MCF 10A (cell line): ENCODE data around the gene ARHGEF17. TPM values are rescaled to one million over a fixed set of nuclear protein-coding genes. Genes with fewer than 3 reads are reported as not detected.

Source experiments
- Bru-seq: library from RNA; stranded (reverse); fragments of 400-500 nt; gene quantifications from one replicate; lab custom pipeline; 2021; lab: Mats Ljungman, UMichigan
- BruChase-seq, 2 experiments: library from RNA; stranded (reverse); fragments of 400-500 nt; gene quantifications; one replicate each; lab custom pipeline; 2021; lab: Mats Ljungman, UMichigan
- BruUV-seq: library from RNA; stranded (reverse); fragments of 400-500 nt; replicated peaks from 2 replicates; lab custom pipeline; 2021; lab: Mats Ljungman, UMichigan
- CTCF ChIA-PET: fragments of 300-600 bp; sonication (Branson Sonifier 250); formaldehyde crosslinking; extraction: SDS; loops from one replicate; lab custom pipeline; 2021; ENCODE audit warnings: antibody characterized with exemption, inconsistent platforms; lab: Yijun Ruan, JAX
- POLR2A ChIA-PET: fragments of 300-600, 350-650 bp; sonication (Branson Sonifier 250); formaldehyde crosslinking; extraction: SDS; loops from one replicate; lab custom pipeline; 2020; ENCODE audit warnings: antibody characterized with exemption, inconsistent platforms; lab: Yijun Ruan, JAX
- DNase-seq: peaks from one replicate; pipeline ENCODE4 v3.0.0-alpha.2; 2018; ENCODE audit not compliant: unreplicated experiment
- H3K27ac Mint-ChIP-seq: one replicate; pipeline ENCODE4 v1.8.0; 2022; ENCODE audit warnings: mild to moderate bottlenecking, low read depth, mixed read lengths; ENCODE audit not compliant: unreplicated experiment
- H3K27me3 Mint-ChIP-seq: one replicate; pipeline ENCODE4 v1.8.0; 2022; ENCODE audit warnings: mixed read lengths; ENCODE audit not compliant: insufficient read depth, unreplicated experiment
- H3K36me3 Mint-ChIP-seq: one replicate; pipeline ENCODE4 v1.8.0; 2022; ENCODE audit warnings: mild to moderate bottlenecking, moderate library complexity, mixed read lengths; ENCODE audit not compliant: insufficient read depth, unreplicated experiment
- H3K4me1 Mint-ChIP-seq: one replicate; pipeline ENCODE4 v1.8.0; 2022; ENCODE audit warnings: mixed read lengths; ENCODE audit not compliant: insufficient read depth, unreplicated experiment
- H3K4me3 Mint-ChIP-seq: one replicate; pipeline ENCODE4 v1.8.0; 2022; ENCODE audit warnings: mild to moderate bottlenecking, moderate library complexity, mixed read lengths; ENCODE audit not compliant: unreplicated experiment
- H3K9me3 Mint-ChIP-seq: one replicate; pipeline ENCODE4 v1.8.0; 2022; ENCODE audit warnings: mixed read lengths; ENCODE audit not compliant: unreplicated experiment
- CTCF ChIP-seq: fragments of 200-600 bp; IDR thresholded peaks from one replicate; pipeline ENCODE4 v1.8.0; 2022; ENCODE audit warnings: antibody characterized with exemption, mild to moderate bottlenecking; ENCODE audit not compliant: unreplicated experiment
- intact Hi-C: fragments of 100-400 bp; cut with micrococcal nuclease; formaldehyde crosslinking; loops from 2 replicates; pipeline ENCODE4 v1.14.1; 2022
- long read RNA-seq: library from polyadenylated mRNA; stranded (forward); transcript quantifications from one replicate; pipeline ENCODE4 v2.0.0, GENCODE V29; 2022
- total RNA-seq: library from RNA; stranded (reverse); gene quantifications from 2 replicates; pipeline ENCODE4 v1.2.3, GENCODE V29; 2022

ARHGEF17 gene
- total RNA-seq: 27.6 and 29.3 TPM in 2 replicates
- Bru-seq, nascent RNA: percentile 53 among the genes with signal in this experiment
- BruChase-seq, experiment 1, labeled RNA remaining after a 6-hour chase: percentile 62 among the genes with signal in this experiment
- BruChase-seq, experiment 2, labeled RNA remaining after a 2-hour chase: percentile 60 among the genes with signal in this experiment
- long read RNA-seq, full-length matches to known transcripts: 6 of 23 reads
- long read RNA-seq, partial matches to known transcripts: 14 of 23 reads
- long read RNA-seq, other reads (novel, unspliced or antisense): 3 of 23 reads

- TF ChIP-seq CTCF: no peak
- Mint-ChIP-seq H3K4me1 (peaks cover 29% of the 10 kb centered on the region), H3K9me3 (no peaks in the 10 kb centered on the region), H3K4me3 (peak within 1 kb of the TSS; percentile 73), H3K27ac (peak within 1 kb of the TSS; percentile 76), H3K27me3 (no peaks in the 10 kb centered on the region), H3K36me3 (peaks cover 11% of the 10 kb centered on the region)
- POLR2A ChIA-PET: interaction anchor here (0.6 to 4.3 kb wide), 18 partner anchors 18 to 1824 kb away, joined by 3 to 36 read pairs (median 4); partner anchors contain the start of genes FAM168A and RELT
- BruUV-seq: no TSS peak
- DNase-seq: peak; percentile 83
- intact Hi-C loops: no loop called here
- CTCF ChIA-PET: interaction anchor here (0.6 to 6.8 kb wide), 19 partner anchors 10 to 951 kb away, joined by 3 to 127 read pairs (median 4); no protein-coding TSS in a partner anchor
Observed at GRCh38 chr11:73308003-73308960, at the start of gene ARHGEF17. ARHGEF17 (plus strand) TSS chr11:73308276; CDS start chr11:73308639, 363 bp downstream.

- POLR2A ChIA-PET: no interaction called here
- Mint-ChIP-seq H3K36me3 (peaks cover 6% of the 10 kb centered on the region), H3K9me3 (no peaks in the 10 kb centered on the region), H3K27me3 (peaks cover 3% of the 10 kb centered on the region), H3K4me3 (no peak overlapping the region), H3K27ac (no peak overlapping the region), H3K4me1 (peaks cover 12% of the 10 kb centered on the region)
- intact Hi-C loops: no loop called here
- BruUV-seq: no TSS peak
- no peak for DNase-seq
- CTCF ChIA-PET: interaction anchor here (0.8 to 0.9 kb wide), 2 partner anchors 16 to 465 kb away, joined by 3 to 5 read pairs; no protein-coding TSS in a partner anchor
- no peak for TF ChIP-seq CTCF
Observed at GRCh38 chr11:73259406-73260126, 48.5 kb upstream of the ARHGEF17 start.

- Mint-ChIP-seq H3K36me3 (peaks cover 6% of the 10 kb centered on the region), H3K27ac (no peak overlapping the region), H3K9me3 (no peaks in the 10 kb centered on the region), H3K27me3 (peaks cover 8% of the 10 kb centered on the region), H3K4me3 (no peak overlapping the region), H3K4me1 (peaks cover 12% of the 10 kb centered on the region)
- ChIA-PET POLR2A (no interaction called here), CTCF (interaction anchor here (0.8 kb wide), 1 partner anchor 466 kb away, joined by 5 read pairs; no protein-coding TSS in a partner anchor)
- intact Hi-C loops: no loop called here
- no peak for TF ChIP-seq CTCF
- BruUV-seq: no TSS peak
- DNase-seq: no peak
Observed at GRCh38 chr11:73260127-73260457, 48.0 kb upstream of the ARHGEF17 start.
